CD14-positive monocyte (primary cell): ENCODE results near the gene LYG2. TPM values are rescaled to one million over a fixed set of nuclear protein-coding genes. Genes with fewer than 3 reads are reported as not detected.
"Not testable (repeated sequence)": the region's sequence is repeated elsewhere in the genome, so short reads cannot be mapped to it uniquely, and the experiment has no call there.

ENCODE experiments used
- DNase-seq, 3 donors: peaks; one replicate each; pipeline ENCODE4 v3.0.0-alpha.2; 2011 to 2022
- H2AFZ ChIP-seq: 2 replicates; pipeline ENCODE4 v1.6.0; 2012; ENCODE audit warnings: mild to moderate bottlenecking, low read depth, low read length, inconsistent platforms; ENCODE audit not compliant: insufficient read depth, poor library complexity, severe bottlenecking
- H3K27ac ChIP-seq, 2 donors: 1 replicate in 1 of 2; 2 replicates in 1 of 2; pipeline ENCODE4 v1.5.1; 2012 to 2013; ENCODE audit warnings: low read length in 2 of 2, control low read depth in 1 of 2, inconsistent platforms in 1 of 2, low read depth in 1 of 2, mild to moderate bottlenecking in 1 of 2
- H3K27me3 ChIP-seq, 2 donors: one replicate each; pipeline versions ENCODE4 v1.6.0 to v1.6.1; 2011 to 2013; ENCODE audit warnings: low read length in 2 of 2; ENCODE audit not compliant: control insufficient read depth in 2 of 2, insufficient read depth in 2 of 2
- H3K36me3 ChIP-seq, 2 donors: replicated peaks in 1 of 2; 1 replicate in 1 of 2; 2 replicates in 1 of 2; pipeline versions ENCODE4 v1.5.1 to v1.6.1; 2012 to 2013; ENCODE audit warnings: low read length in 2 of 2, control low read depth in 1 of 2, inconsistent platforms in 1 of 2, mild to moderate bottlenecking in 1 of 2; ENCODE audit not compliant: insufficient read depth in 2 of 2, control insufficient read depth in 1 of 2
- H3K4me1 ChIP-seq, 2 donors: 1 replicate in 1 of 2; 2 replicates in 1 of 2; pipeline versions ENCODE4 v1.5.1 to v1.6.1; 2012 to 2013; ENCODE audit warnings: low read length in 2 of 2, control low read depth in 1 of 2, inconsistent platforms in 1 of 2, mild to moderate bottlenecking in 1 of 2, moderate library complexity in 1 of 2; ENCODE audit not compliant: insufficient read depth in 2 of 2, control insufficient read depth in 1 of 2
- H3K4me2 ChIP-seq: replicated peaks from 2 replicates; pipeline ENCODE3; 2012; ENCODE audit warnings: low read length, moderate library complexity, mild to moderate bottlenecking; ENCODE audit not compliant: poor library complexity, severe bottlenecking; ENCODE audit errors: extremely low read depth
- H3K4me3 ChIP-seq, 3 experiments: fragments of 200-600 bp in 1 of 3; sonication (generic) in 1 of 3; replicated peaks in 1 of 3; 1 replicate in 2 of 3; 2 replicates in 1 of 3; pipeline ENCODE4 v1.5.1; 2011 to 2013; ENCODE audit warnings: low read length in 3 of 3, mild to moderate bottlenecking in 3 of 3, control low read depth in 2 of 3, low read depth in 2 of 3, inconsistent platforms in 1 of 3, moderate library complexity in 1 of 3
- H3K79me2 ChIP-seq: 2 replicates; pipeline ENCODE4 v1.6.0; 2012; ENCODE audit warnings: mild to moderate bottlenecking, control low read depth, inconsistent platforms, low read length, moderate library complexity; ENCODE audit not compliant: insufficient read depth
- H3K9ac ChIP-seq: 2 replicates; pipeline ENCODE4 v1.6.0; 2017; ENCODE audit warnings: low read length, mild to moderate bottlenecking; ENCODE audit not compliant: insufficient read depth, poor library complexity, severe bottlenecking
- H3K9me3 ChIP-seq, 2 donors: replicated peaks in 1 of 2; 1 replicate in 1 of 2; 2 replicates in 1 of 2; pipeline versions ENCODE4 v1.5.1 to v1.6.1; 2012 to 2013; ENCODE audit warnings: low read length in 2 of 2, control low read depth in 1 of 2; ENCODE audit not compliant: control insufficient read depth in 1 of 2, insufficient read depth in 1 of 2
- H4K20me1 ChIP-seq: 2 replicates; pipeline ENCODE4 v1.6.0; 2012; ENCODE audit warnings: mild to moderate bottlenecking, low read length, control low read depth, moderate library complexity; ENCODE audit not compliant: insufficient read depth
- H3K27ac Mint-ChIP-seq, 7 donors: one replicate each; pipeline ENCODE4 v1.8.0; 2020; ENCODE audit warnings: mild to moderate bottlenecking in 7 of 7, mixed read lengths in 7 of 7, moderate library complexity in 6 of 7, inconsistent platforms in 2 of 7
- H3K27me3 Mint-ChIP-seq, 3 donors: one replicate each; pipeline ENCODE4 v1.8.0; 2021 to 2022; ENCODE audit warnings: low read depth in 3 of 3, mild to moderate bottlenecking in 3 of 3, mixed read lengths in 3 of 3, moderate library complexity in 3 of 3, inconsistent platforms in 1 of 3
- H3K36me3 Mint-ChIP-seq, 2 donors: one replicate each; pipeline ENCODE4 v1.8.0; 2020; ENCODE audit warnings: mixed read lengths in 2 of 2, inconsistent platforms in 1 of 2, mild to moderate bottlenecking in 1 of 2
- H3K4me1 Mint-ChIP-seq: one replicate; pipeline ENCODE4 v1.8.0; 2020; ENCODE audit warnings: mild to moderate bottlenecking, mixed read lengths
- H3K4me3 Mint-ChIP-seq, 2 donors: one replicate each; pipeline ENCODE4 v1.8.0; 2020; ENCODE audit warnings: mild to moderate bottlenecking in 2 of 2, mixed read lengths in 2 of 2, moderate library complexity in 1 of 2
- H3K9me3 Mint-ChIP-seq, 7 donors: one replicate each; pipeline ENCODE4 v1.8.0; 2020 to 2022; ENCODE audit warnings: mixed read lengths in 7 of 7, mild to moderate bottlenecking in 6 of 7, moderate library complexity in 6 of 7, inconsistent platforms in 2 of 7
- CTCF ChIP-seq: fragments of 200-600 bp; IDR thresholded peaks from one replicate; pipeline ENCODE4 v1.8.0; 2022; ENCODE audit warnings: antibody characterized with exemption, mild to moderate bottlenecking
- WGBS: methylation state at CpG from one replicate; pipeline ENCODE4 v1.1.5; 2013; ENCODE audit warnings: missing lambda C conversion rate; ENCODE audit not compliant: insufficient coverage; 5-methylcytosine and 5-hydroxymethylcytosine counted together
- intact Hi-C, 2 donors: fragments of 100-400 bp; cut with micrococcal nuclease; formaldehyde crosslinking; loops; one replicate each; pipeline versions ENCODE4 v1.15.0 to v1.15.1; 2023
- polyA plus RNA-seq, 3 donors: library from polyadenylated mRNA; depleted of rRNA in 1 of 3; unstranded in 2 of 3; stranded (reverse) in 1 of 3; fragments of 300-500 nt in 2 of 3; fragments of >200 nt in 1 of 3; fragmentation: Illumina TruSeq in 2 of 3; gene quantifications; 1 replicate in 2 of 3; 2 replicates in 1 of 3; pipeline ENCODE4 v1.2.3, GENCODE V29; 2012 to 2021

Gene LYG2
- polyA plus RNA-seq, 3 donors, result not detected

- H3K27me3 ChIP-seq, result no peaks in the 10 kb centered on the region
- intact Hi-C loops, result no loop called here
- WGBS, result 100% methylated on average over 1 of the region's 6 CpGs
- peaks cover 0 to 1% (median 0%) of the 10 kb centered on the region in 3 donors for H3K27me3 Mint-ChIP-seq
- no peak overlapping the region for H3K4me3 ChIP-seq
- no peak overlapping the region for H3K27ac Mint-ChIP-seq
- H3K9ac ChIP-seq, result no peak overlapping the region
- H3K4me2 ChIP-seq, result no peak overlapping the region
- no peak for DNase-seq
- no peaks in the 10 kb centered on the region for H3K4me1 ChIP-seq
- H3K36me3 ChIP-seq, result no peaks in the 10 kb centered on the region
- no peaks in the 10 kb centered on the region for H4K20me1 ChIP-seq
- H3K9me3 Mint-ChIP-seq, result peaks cover 3 to 12% (median 5%) of the 10 kb centered on the region in 7 donors
- H3K4me3 Mint-ChIP-seq, result no peak overlapping the region
- H3K79me2 ChIP-seq, result no peaks in the 10 kb centered on the region
- no peak for TF ChIP-seq CTCF
- H2AFZ ChIP-seq, result no peak overlapping the region
- H3K9me3 ChIP-seq, result no peaks in the 10 kb centered on the region
- no peaks in the 10 kb centered on the region for H3K36me3 Mint-ChIP-seq
- no peaks in the 10 kb centered on the region for H3K4me1 Mint-ChIP-seq
- no peak overlapping the region for H3K27ac ChIP-seq
These were observed 16.9 kb downstream of the LYG2 start for GRCh38 chr2:99238599-99238998.

GRCh38 chr2:99233177-99233576 is 22.3 kb downstream of the LYG2 start:
- H3K27ac ChIP-seq, intact Hi-C loops, H3K36me3 Mint-ChIP-seq, H3K27me3 Mint-ChIP-seq, H3K4me1 Mint-ChIP-seq, H3K4me3 ChIP-seq, H2AFZ ChIP-seq, H3K27ac Mint-ChIP-seq, H3K27me3 ChIP-seq, H3K79me2 ChIP-seq, H3K4me1 ChIP-seq, H3K9me3 ChIP-seq, DNase-seq, H4K20me1 ChIP-seq, H3K36me3 ChIP-seq, H3K4me3 Mint-ChIP-seq, H3K4me2 ChIP-seq, H3K9ac ChIP-seq: not testable (repeated sequence)
- H3K9me3 Mint-ChIP-seq, result peaks cover 4 to 24% (median 17%) of the 10 kb centered on the region in 7 donors
